HCT116 (cell line): Measurements from ENCODE around the gene FCRLB. TPM values are rescaled to one million over a fixed set of nuclear protein-coding genes. Genes with fewer than 3 reads are reported as not detected.

Experiments used
- ATAC-seq: fragments of 200-7000 bp; cut with Tn5 transposase; 2 replicates; pipeline ENCODE4 v1.9.1; 2020; ENCODE audit warnings: mild to moderate bottlenecking, moderate library complexity
- BruUV-seq: library from RNA; stranded (reverse); fragments of 400-500 nt; replicated peaks from 2 replicates; lab custom pipeline; 2021; lab: Mats Ljungman, UMichigan
- CTCF ChIA-PET: fragments of 300-600 bp; sonication (Branson Sonifier 250); formaldehyde crosslinking; loops from one replicate; lab custom pipeline; 2021; ENCODE audit warnings: antibody characterized with exemption; lab: Charles Lee
- POLR2A ChIA-PET: fragments of 300-600, 350-600 bp; sonication (Branson Sonifier 250); formaldehyde crosslinking; loops from one replicate; lab custom pipeline; 2021; ENCODE audit warnings: antibody characterized with exemption; lab: Charles Lee
- RAD21 ChIA-PET, 2 experiments: fragments of 300-600 bp; sonication (Branson Sonifier 250); formaldehyde crosslinking; loops; one replicate each; lab custom pipeline; 2023; ENCODE audit warnings: low total read pairs in 2 of 2; ENCODE audit not compliant: uncharacterized antibody in 2 of 2, unreplicated experiment in 2 of 2, low non-redundant PET in 1 of 2; lab: Charles Lee
- DNase-seq: peaks from one replicate; pipeline ENCODE4 v3.0.0-alpha.2; 2010; ENCODE audit warnings: low read depth, low spot score
- H2AFZ ChIP-seq: fragments of 200-600 bp; shearing (Covaris generic), sonication (generic); 2 replicates; pipeline ENCODE4 v1.6.1; 2017; ENCODE audit warnings: low read depth, mixed run types, mixed read lengths, antibody characterized with exemption, low read length; ENCODE audit not compliant: poor library complexity, severe bottlenecking
- H3K27ac ChIP-seq: 2 replicates; pipeline ENCODE4 v1.5.1; 2012; ENCODE audit warnings: low read depth, low read length
- H3K27me3 ChIP-seq: fragments of 200-600 bp; sonication (generic); 2 replicates; pipeline ENCODE4 v1.6.1; 2016; ENCODE audit warnings: mixed run types, low read length, mixed read lengths; ENCODE audit not compliant: insufficient read depth
- H3K36me3 ChIP-seq, 2 experiments: fragments of 200-500 bp in 1 of 2; fragments of 200-600 bp in 1 of 2; sonication (Bioruptor generic) in 1 of 2; sonication (generic) in 1 of 2; 2 replicates each; pipeline versions ENCODE4 v1.5.1 to v1.6.1; 2014 to 2016; ENCODE audit warnings: low read length in 2 of 2, inconsistent platforms in 1 of 2, mixed read lengths in 1 of 2, mixed run types in 1 of 2; ENCODE audit not compliant: insufficient read depth in 2 of 2, control insufficient read depth in 1 of 2
- H3K4me1 ChIP-seq, 2 experiments: fragments of 200-600 bp in 1 of 2; sonication (generic) in 1 of 2; 2 replicates each; pipeline versions ENCODE4 v1.5.1 to v1.6.1; 2012 to 2017; ENCODE audit warnings: low read length in 2 of 2, inconsistent platforms in 1 of 2, mild to moderate bottlenecking in 1 of 2, mixed read lengths in 1 of 2, mixed run types in 1 of 2, moderate library complexity in 1 of 2; ENCODE audit not compliant: insufficient read depth in 2 of 2, control insufficient read depth in 1 of 2
- H3K4me2 ChIP-seq: fragments of 200-600 bp; sonication (generic); 2 replicates; pipeline ENCODE4 v1.6.1; 2017; ENCODE audit warnings: mixed run types, low read length, mixed read lengths
- H3K4me3 ChIP-seq, 2 experiments: fragments of 200-600 bp in 1 of 2; sonication (generic) in 1 of 2; replicated peaks in 1 of 2; 2 replicates each; pipeline ENCODE4 v1.5.1; 2011 to 2016; ENCODE audit warnings: low read length in 2 of 2, control low read depth in 1 of 2, low read depth in 1 of 2, mild to moderate bottlenecking in 1 of 2, mixed read lengths in 1 of 2, mixed run types in 1 of 2
- H3K79me2 ChIP-seq: fragments of 200-600 bp; sonication (generic); 2 replicates; pipeline ENCODE4 v1.6.1; 2017; ENCODE audit warnings: mild to moderate bottlenecking, mixed run types, low read length, moderate library complexity, mixed read lengths; ENCODE audit not compliant: insufficient read depth
- H3K9ac ChIP-seq: fragments of 200-600 bp; sonication (generic); 2 replicates; pipeline ENCODE4 v1.6.1; 2016; ENCODE audit warnings: low read length, mixed read lengths
- H3K9me2 ChIP-seq: fragments of 200-600 bp; sonication (generic), shearing (Covaris generic); 2 replicates; pipeline ENCODE4 v1.6.1; 2017; ENCODE audit warnings: mixed run types, mild to moderate bottlenecking, moderate library complexity; ENCODE audit not compliant: insufficient read depth
- H3K9me3 ChIP-seq, 2 experiments: fragments of 200-500 bp in 1 of 2; fragments of 200-600 bp in 1 of 2; sonication (Bioruptor generic) in 1 of 2; sonication (generic) in 1 of 2; 2 replicates each; pipeline ENCODE4 v1.6.1; 2014 to 2017; ENCODE audit warnings: low read length in 2 of 2, mixed read lengths in 2 of 2, inconsistent platforms in 1 of 2, low read depth in 1 of 2, mild to moderate bottlenecking in 1 of 2, mixed run types in 1 of 2, moderate library complexity in 1 of 2; ENCODE audit not compliant: control insufficient read depth in 1 of 2, insufficient read depth in 1 of 2
- H4K20me1 ChIP-seq: fragments of 200-600 bp; sonication (generic), shearing (Covaris generic); 2 replicates; pipeline ENCODE4 v1.6.1; 2017; ENCODE audit warnings: mixed run types, mild to moderate bottlenecking, moderate library complexity; ENCODE audit not compliant: insufficient read depth
- CTCF ChIP-seq, 3 experiments: fragments of 200-600 bp in 1 of 3; sonication (generic) in 1 of 3; IDR thresholded peaks in 2 of 3; conservative IDR thresholded peaks in 1 of 3; 2 replicates each; pipeline ENCODE4 v1.5.1; 2012 to 2017; ENCODE audit warnings: low read depth in 2 of 3, low read length in 2 of 3, antibody characterized with exemption in 1 of 3, borderline replicate concordance in 1 of 3, control low read depth in 1 of 3, mild to moderate bottlenecking in 1 of 3, mixed read lengths in 1 of 3, mixed run types in 1 of 3, moderate library complexity in 1 of 3; ENCODE audit not compliant: insufficient read depth in 1 of 3
- SP1 ChIP-seq: IDR thresholded peaks from 2 replicates; pipeline ENCODE4 v1.6.1; 2012; ENCODE audit warnings: low read depth
- intact Hi-C: fragments of 100-400 bp; cut with micrococcal nuclease; formaldehyde crosslinking; loops from 2 replicates; pipeline ENCODE4 v1.10.0; 2022
- total RNA-seq: library from RNA; stranded (reverse); gene quantifications from one replicate; pipeline ENCODE4 v1.2.1, GENCODE V29; 2021; ENCODE audit not compliant: unreplicated experiment

Gene FCRLB
- total RNA-seq, 1 experiment from 2014 or later, result 1.0 TPM

GRCh38 chr1:161725908-161726472 is 4.6 kb downstream of the FCRLB start:
- peak overlapping the region; percentile 84 for H3K9ac ChIP-seq
- H3K36me3 ChIP-seq, result no peaks in the 10 kb centered on the region
- ChIA-PET RAD21 (interaction anchor here (0.5 to 0.9 kb wide), 2 partner anchors 16 to 113 kb away, joined by 3 to 4 read pairs; no protein-coding TSS in a partner anchor), CTCF (interaction anchor here (0.6 to 1.2 kb wide), 4 partner anchors 10 to 43 kb away, joined by 3 read pairs; no protein-coding TSS in a partner anchor), POLR2A (interaction anchor here (1.6 to 2.1 kb wide), 2 partner anchors 11 to 24 kb away, joined by 7 read pairs; partner anchors contain the start of gene DUSP12)
- peak; percentile 46 for ATAC-seq
- peak overlapping the region; percentile 48 for H2AFZ ChIP-seq
- BruUV-seq, result TSS peak; percentile 60
- H3K9me2 ChIP-seq, result no peaks in the 10 kb centered on the region
- DNase-seq, result no peak
- no peaks in the 10 kb centered on the region for H3K9me3 ChIP-seq
- intact Hi-C loops, result no loop called here
- TF ChIP-seq CTCF (IDR thresholded peaks at IDR 0.05 in 2 of 3, conservative IDR thresholded peaks at IDR 0.05 in 1 of 3; ENCODE audit: borderline replicate concordance in 1 of 3, insufficient read depth in 1 of 3, low read depth in 2 of 3, low read length in 2 of 3) (peak in 2 of 3 experiments; percentile 35 to 40; a peak in 3 of 6 replicates), SP1 (no peak)
- peak overlapping the region; percentile 66 to 75 for H3K4me3 ChIP-seq
- no peaks in the 10 kb centered on the region for H3K27me3 ChIP-seq
- H4K20me1 ChIP-seq, result no peaks in the 10 kb centered on the region
- peak overlapping the region; percentile 87 for H3K27ac ChIP-seq
- H3K4me2 ChIP-seq, result peak overlapping the region; percentile 95
- peaks cover 25 to 90% of the 10 kb centered on the region in 2 experiments for H3K4me1 ChIP-seq
- no peaks in the 10 kb centered on the region; the same call in 1 of the 2 replicates for H3K79me2 ChIP-seq
